GM12892 (cell line): ENCODE data around the gene TCF7L1.

Experiments
- DNase-seq: peaks from one replicate; pipeline ENCODE4 v3.0.0; 2011; ENCODE audit not compliant: insufficient read length
- FAIRE-seq: peaks from 2 replicates; lab custom pipeline; 2011; peaks lifted over from hg19 to GRCh38; lab: Jason Lieb, UNC
- POLR2A ChIP-seq: IDR thresholded peaks from 2 replicates; pipeline ENCODE4 v1.6.1; 2011; ENCODE audit warnings: low read depth, low read length, control low read depth
- POLR2AphosphoS5 ChIP-seq: IDR thresholded peaks from 2 replicates; pipeline ENCODE4 v1.6.1; 2011; ENCODE audit warnings: low read depth, low read length, control low read depth
- TAF1 ChIP-seq: IDR thresholded peaks from 2 replicates; pipeline ENCODE4 v1.6.1; 2011; ENCODE audit warnings: low read depth, mild to moderate bottlenecking, control low read depth, low read length, borderline replicate concordance

TCF7L1 gene

GRCh38 chr2:85240055-85240454 lies 106.9 kb downstream of the TCF7L1 start:
- DNase-seq: no peak
- no peak for TF ChIP-seq POLR2AphosphoS5
- TF ChIP-seq TAF1: no peak
- no peak for TF ChIP-seq POLR2A
- FAIRE-seq: no peak

GRCh38 chr2:85242321-85242720 lies 109.1 kb downstream of the TCF7L1 start:
- no peak for FAIRE-seq
- no peak for TF ChIP-seq POLR2A
- TF ChIP-seq POLR2AphosphoS5: no peak
- no peak for TF ChIP-seq TAF1
- DNase-seq: no peak

- no peak for FAIRE-seq
- DNase-seq: no peak
- no peak for TF ChIP-seq POLR2A
- no peak for TF ChIP-seq TAF1
- TF ChIP-seq POLR2AphosphoS5: no peak
Observed at GRCh38 chr2:85243101-85244072, 110.2 kb downstream of the TCF7L1 start.

GRCh38 chr2:85244828-85245227 lies 111.6 kb downstream of the TCF7L1 start:
- no peak for TF ChIP-seq POLR2A
- TF ChIP-seq TAF1: no peak
- no peak for TF ChIP-seq POLR2AphosphoS5
- DNase-seq (no peak), FAIRE-seq (no peak)

GRCh38 chr2:85245891-85246290 lies 112.7 kb downstream of the TCF7L1 start:
- no peak for TF ChIP-seq POLR2A
- no peak for TF ChIP-seq TAF1
- TF ChIP-seq POLR2AphosphoS5: no peak
- FAIRE-seq: no peak
- DNase-seq: no peak

GRCh38 chr2:85246348-85246747 lies 113.2 kb downstream of the TCF7L1 start:
- FAIRE-seq (no peak), DNase-seq (no peak)
- TF ChIP-seq POLR2AphosphoS5: no peak
- TF ChIP-seq POLR2A: no peak
- no peak for TF ChIP-seq TAF1

- DNase-seq: no peak
- FAIRE-seq: no peak
Observed at GRCh38 chr2:85247610-85248009, 114.4 kb downstream of the TCF7L1 start.

GRCh38 chr2:85248773-85249509 lies 115.7 kb downstream of the TCF7L1 start:
- no peak for FAIRE-seq
- DNase-seq: no peak
- no peak for TF ChIP-seq POLR2AphosphoS5
- TF ChIP-seq POLR2A: no peak
- no peak for TF ChIP-seq TAF1

More at GRCh38 chr2:85247610-85248009, 114.4 kb downstream of the TCF7L1 start:
- no peak for TF ChIP-seq POLR2AphosphoS5
- TF ChIP-seq POLR2A: no peak

GRCh38 chr2:85250045-85250444 lies 116.9 kb downstream of the TCF7L1 start:
- no peak for DNase-seq
- TF ChIP-seq TAF1 (no peak), POLR2AphosphoS5 (no peak), POLR2A (no peak)
- FAIRE-seq: no peak

- TF ChIP-seq POLR2A: no peak
- no peak for TF ChIP-seq TAF1
- no peak for TF ChIP-seq POLR2AphosphoS5
- FAIRE-seq: no peak
- DNase-seq: no peak
Observed at GRCh38 chr2:85251070-85251616, 118.0 kb downstream of the TCF7L1 start.

- FAIRE-seq (no peak), DNase-seq (no peak)
- no peak for TF ChIP-seq TAF1
- TF ChIP-seq POLR2A: no peak
- no peak for TF ChIP-seq POLR2AphosphoS5
Observed at GRCh38 chr2:85253890-85254289, 120.7 kb downstream of the TCF7L1 start.
